Dendritic cell treated with granulocyte-macrophage colony-stimulating factor and Interleukin-4, amounts not matched to agents 40 ng/mL and 50 ng/mL, for 4 days (primary cell): ENCODE measurements around the gene SDHAF2.

Experiments used
- H3K27ac Mint-ChIP-seq: one replicate; pipeline ENCODE4 v1.8.0; 2022; ENCODE audit warnings: mild to moderate bottlenecking, mixed read lengths
- H3K27me3 Mint-ChIP-seq: one replicate; pipeline ENCODE4 v1.8.0; 2022; ENCODE audit warnings: mild to moderate bottlenecking, mixed read lengths
- H3K36me3 Mint-ChIP-seq: one replicate; pipeline ENCODE4 v1.8.0; 2022; ENCODE audit warnings: low read depth, mixed read lengths
- H3K4me1 Mint-ChIP-seq: one replicate; pipeline ENCODE4 v1.8.0; 2022; ENCODE audit warnings: low read depth, mixed read lengths
- H3K4me3 Mint-ChIP-seq: one replicate; pipeline ENCODE4 v1.8.0; 2022; ENCODE audit warnings: mild to moderate bottlenecking, moderate library complexity, mixed read lengths
- H3K9me3 Mint-ChIP-seq: one replicate; pipeline ENCODE4 v1.8.0; 2022; ENCODE audit warnings: mixed read lengths
- intact Hi-C: fragments of 100-400 bp; cut with micrococcal nuclease; formaldehyde crosslinking; loops from one replicate; pipeline ENCODE4 v1.15.0; 2022

Gene SDHAF2

DNA sequence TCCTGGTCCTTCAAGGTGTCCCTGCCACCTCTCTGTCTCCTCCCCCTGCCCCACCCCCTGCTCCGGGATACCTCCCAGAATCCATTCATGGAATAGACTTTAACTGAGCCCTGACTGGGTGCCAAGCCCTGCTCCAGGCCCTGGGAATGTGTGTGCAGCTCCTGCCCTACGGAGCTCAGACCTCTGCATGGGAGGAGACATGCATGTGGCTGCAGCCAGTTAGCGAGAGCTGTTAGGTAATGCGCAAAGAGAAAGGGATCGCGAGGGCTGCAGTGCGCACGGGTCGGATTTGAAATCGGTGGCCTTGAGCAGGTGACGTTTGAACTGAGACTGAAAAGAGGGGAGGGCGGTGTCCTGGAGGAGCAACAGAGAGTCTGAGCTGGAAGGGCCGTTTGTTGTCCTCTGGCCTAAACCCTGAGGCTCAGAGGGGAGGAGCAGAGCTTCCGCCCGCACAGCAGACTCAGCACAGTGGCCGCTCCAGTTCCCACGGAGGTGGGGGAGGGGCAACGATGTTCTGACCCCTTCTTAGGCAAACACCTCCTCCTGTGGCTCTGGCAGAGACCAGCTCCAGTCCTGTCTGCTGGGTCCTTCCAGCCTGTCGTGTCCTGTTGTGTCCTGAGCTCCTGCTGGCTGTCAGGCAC is 58.8 kb downstream of the SDHAF2 start:
- no peak overlapping the region for H3K4me3 Mint-ChIP-seq
- no peaks in the 10 kb centered on the region for H3K36me3 Mint-ChIP-seq
- no peaks in the 10 kb centered on the region for H3K9me3 Mint-ChIP-seq
- H3K4me1 Mint-ChIP-seq, result peaks cover 6% of the 10 kb centered on the region
- intact Hi-C loops, result no loop called here
- peaks cover 3% of the 10 kb centered on the region for H3K27me3 Mint-ChIP-seq
- H3K27ac Mint-ChIP-seq, result no peak overlapping the region

DNA sequence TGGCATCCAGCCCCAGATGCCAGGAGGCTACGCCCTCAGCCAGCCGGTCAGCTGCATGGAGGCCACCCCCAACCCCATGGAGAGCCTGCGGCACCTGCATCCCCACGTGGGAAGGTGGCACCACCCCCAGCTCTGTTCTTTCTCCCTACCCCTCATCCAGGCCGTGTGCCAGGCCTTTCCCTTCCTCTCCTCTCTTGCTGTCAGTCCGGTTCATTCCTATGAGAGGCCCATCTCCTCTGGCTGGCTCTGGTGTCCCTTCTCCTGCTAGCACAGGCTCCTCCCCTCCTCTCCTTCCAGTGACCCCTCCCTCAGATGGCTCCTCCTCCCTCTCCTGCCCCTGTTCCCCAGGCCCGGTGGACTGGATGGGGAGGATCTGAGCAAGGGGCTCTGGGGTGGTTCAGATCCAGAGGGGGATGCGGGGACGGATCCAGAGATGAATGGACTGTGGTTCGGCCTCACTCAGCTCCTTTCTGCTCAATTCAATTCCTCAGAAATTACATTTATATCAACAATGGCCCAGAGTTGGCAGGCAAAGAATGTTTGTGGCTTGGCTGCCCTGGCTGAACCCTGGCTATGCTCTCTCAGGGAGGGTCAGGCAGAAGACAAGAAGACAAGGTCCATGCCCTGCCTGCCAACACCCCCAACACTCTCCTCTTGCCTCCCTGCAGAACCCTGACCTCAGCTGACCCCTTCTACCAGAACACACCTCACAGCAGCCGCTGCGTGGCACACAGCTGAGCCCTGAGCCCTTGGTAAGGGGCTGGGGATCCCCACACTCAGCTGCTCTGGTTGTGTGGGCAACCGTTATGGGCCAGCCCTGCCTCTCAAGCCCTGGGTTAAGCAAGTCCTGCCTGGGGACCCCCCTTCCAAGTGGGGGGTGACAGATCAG is 60.2 kb downstream of the SDHAF2 start:
- no peaks in the 10 kb centered on the region for H3K36me3 Mint-ChIP-seq
- peaks cover 3% of the 10 kb centered on the region for H3K27me3 Mint-ChIP-seq
- H3K4me1 Mint-ChIP-seq, result no peaks in the 10 kb centered on the region
- intact Hi-C loops, result no loop called here
- no peak overlapping the region for H3K27ac Mint-ChIP-seq
- H3K4me3 Mint-ChIP-seq, result no peak overlapping the region
- H3K9me3 Mint-ChIP-seq, result no peaks in the 10 kb centered on the region

- Mint-ChIP-seq H3K9me3 (no peaks in the 10 kb centered on the region), H3K27ac (no peak overlapping the region), H3K4me1 (no peaks in the 10 kb centered on the region), H3K4me3 (no peak overlapping the region), H3K36me3 (no peaks in the 10 kb centered on the region), H3K27me3 (peaks cover 3% of the 10 kb centered on the region)
- intact Hi-C loops, result no loop called here
Measured at GRCh38 chr11:61491736-61492395, 61.9 kb downstream of the SDHAF2 start.

GRCh38 chr11:61494381-61494961 is 64.5 kb downstream of the SDHAF2 start:
- H3K36me3 Mint-ChIP-seq, result no peaks in the 10 kb centered on the region
- no peaks in the 10 kb centered on the region for H3K4me1 Mint-ChIP-seq
- intact Hi-C loops, result no loop called here
- H3K4me3 Mint-ChIP-seq, result no peak overlapping the region
- H3K27ac Mint-ChIP-seq, result no peak overlapping the region
- H3K27me3 Mint-ChIP-seq, result peaks cover 3% of the 10 kb centered on the region
- no peaks in the 10 kb centered on the region for H3K9me3 Mint-ChIP-seq

DNA sequence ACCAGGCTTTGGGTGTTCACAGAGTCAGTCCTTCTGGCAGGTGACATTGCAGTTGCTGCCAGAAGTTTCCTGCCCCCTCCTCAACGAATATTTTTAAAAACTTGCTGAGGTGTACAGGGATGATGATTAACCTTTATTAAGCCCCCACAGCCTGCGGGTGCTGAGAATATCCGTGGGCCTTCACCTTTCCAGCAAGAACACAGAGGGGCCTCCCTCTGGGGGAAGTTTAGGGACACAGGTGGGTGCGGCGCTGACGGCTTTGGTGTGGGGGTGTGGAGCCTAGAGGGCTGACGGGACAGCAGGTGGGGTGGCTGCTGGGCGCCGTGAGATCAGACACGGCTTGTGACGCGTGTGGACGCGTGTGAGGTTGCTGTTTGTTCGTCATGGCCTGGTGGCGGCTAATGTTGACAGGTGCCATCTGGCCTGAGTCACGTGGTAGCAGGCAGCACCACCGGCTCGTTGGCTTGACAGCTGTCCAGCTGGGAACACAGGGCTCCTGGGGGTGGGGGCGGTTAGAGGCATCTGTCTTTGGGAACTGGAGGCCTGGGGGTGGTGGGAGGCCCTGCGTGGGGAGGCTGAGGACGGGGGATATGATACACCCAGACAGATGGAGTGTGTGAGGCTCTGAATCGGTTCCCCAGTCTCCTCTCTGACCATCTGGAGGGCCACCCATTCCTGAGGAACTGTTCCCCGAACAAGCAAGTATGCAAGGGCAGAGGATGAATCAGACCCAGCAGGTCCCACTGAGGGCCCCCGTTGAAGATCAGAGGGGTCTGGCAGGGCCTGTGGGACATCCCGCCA is 66.1 kb downstream of the SDHAF2 start:
- Mint-ChIP-seq H3K27ac (no peak overlapping the region), H3K27me3 (peaks cover 5% of the 10 kb centered on the region), H3K9me3 (no peaks in the 10 kb centered on the region), H3K4me3 (no peak overlapping the region), H3K4me1 (no peaks in the 10 kb centered on the region), H3K36me3 (no peaks in the 10 kb centered on the region)
- intact Hi-C loops, result no loop called here
